OCI-LY7 (cell line): ENCODE results near the gene SDCBP2. TPM values are rescaled to one million over a fixed set of nuclear protein-coding genes. Genes with fewer than 3 reads are reported as not detected.

Source experiments
- BruUV-seq: library from RNA; stranded (reverse); fragments of 400-500 nt; replicated peaks from 2 replicates; lab custom pipeline; 2021; lab: Mats Ljungman, UMichigan
- CTCF ChIA-PET: fragments of 300-600 bp; sonication (Branson Sonifier 250); formaldehyde crosslinking; loops from one replicate; lab custom pipeline; 2022; ENCODE audit warnings: antibody characterized with exemption; ENCODE audit not compliant: unreplicated experiment; lab: Charles Lee
- POLR2A ChIA-PET: fragments of 300-600 bp; sonication (Branson Sonifier 250); formaldehyde crosslinking; loops from one replicate; lab custom pipeline; 2022; ENCODE audit warnings: antibody characterized with exemption; lab: Charles Lee
- DNase-seq: peaks from one replicate; pipeline ENCODE4 v3.0.0-alpha.2; 2015; ENCODE audit warnings: low spot score
- H2AFZ ChIP-seq: fragments of 200-600 bp; sonication (generic), shearing (Covaris generic); 2 replicates; pipeline ENCODE4 v1.6.1; 2014; ENCODE audit warnings: mild to moderate bottlenecking, antibody characterized with exemption, low read length, moderate library complexity
- H3K27ac ChIP-seq: fragments of 200-600 bp; sonication (generic); 2 replicates; pipeline ENCODE4 v1.5.1; 2014; ENCODE audit warnings: mixed run types, low read depth, mild to moderate bottlenecking, moderate library complexity, low read length, inconsistent platforms; ENCODE audit not compliant: poor library complexity, severe bottlenecking
- H3K36me3 ChIP-seq: fragments of 200-600 bp; sonication (generic); 2 replicates; pipeline ENCODE4 v1.6.1; 2014; ENCODE audit warnings: mild to moderate bottlenecking, antibody characterized with exemption, low read length, moderate library complexity, mixed read lengths; ENCODE audit not compliant: insufficient read depth
- H3K4me1 ChIP-seq: fragments of 200-600 bp; sonication (generic); 2 replicates; pipeline ENCODE4 v1.5.1; 2014; ENCODE audit warnings: mild to moderate bottlenecking, low read length; ENCODE audit not compliant: insufficient read depth, poor library complexity, severe bottlenecking
- H3K4me2 ChIP-seq: fragments of 200-600 bp; sonication (generic); 2 replicates; pipeline ENCODE4 v1.6.1; 2014; ENCODE audit warnings: mild to moderate bottlenecking, low read length
- H3K4me3 ChIP-seq: fragments of 200-600 bp; sonication (generic); 2 replicates; pipeline ENCODE4 v1.5.1; 2014; ENCODE audit warnings: mild to moderate bottlenecking, low read depth, low read length; ENCODE audit not compliant: poor library complexity, severe bottlenecking
- H3K79me2 ChIP-seq: fragments of 200-600 bp; sonication (generic); 2 replicates; pipeline ENCODE4 v1.6.1; 2016; ENCODE audit warnings: low read depth, mild to moderate bottlenecking, low read length, moderate library complexity, mixed read lengths; ENCODE audit not compliant: insufficient read depth
- H3K9me2 ChIP-seq: fragments of 200-600 bp; sonication (generic); 2 replicates; pipeline ENCODE4 v1.6.1; 2016; ENCODE audit warnings: mild to moderate bottlenecking, low read length, mixed read lengths; ENCODE audit not compliant: insufficient read depth
- H3K9me3 ChIP-seq: fragments of 200-600 bp; sonication (generic); 2 replicates; pipeline ENCODE4 v1.6.1; 2014; ENCODE audit warnings: mild to moderate bottlenecking, mixed run types, low read length, mixed read lengths
- H4K20me1 ChIP-seq: fragments of 200-600 bp; sonication (generic); 2 replicates; pipeline ENCODE4 v1.6.1; 2014; ENCODE audit warnings: mild to moderate bottlenecking, antibody characterized with exemption, low read length, moderate library complexity, mixed read lengths; ENCODE audit not compliant: insufficient read depth
- EZH2phosphoT487 ChIP-seq: fragments of 200-600 bp; sonication (generic); IDR thresholded peaks from 2 replicates; pipeline ENCODE4 v1.6.1; 2018; ENCODE audit warnings: low read depth, borderline replicate concordance, mild to moderate bottlenecking, mixed run types, antibody characterized with exemption, low read length, moderate library complexity, mixed read lengths
- intact Hi-C: fragments of 100-400 bp; cut with micrococcal nuclease; formaldehyde crosslinking; loops from one replicate; pipeline ENCODE4 v1.10.0; 2022; ENCODE audit not compliant: unreplicated experiment
- total RNA-seq, 2 experiments: library from RNA; depleted of rRNA in 1 of 2; stranded (reverse); fragments of >200 nt in 1 of 2; shearing (Covaris generic) in 1 of 2; gene quantifications; 2 replicates each; pipeline ENCODE4 v1.2.3, GENCODE V29; 2014 to 2022
- TF ChIP-seq, protein P1 (sequence below): fragments of 200-600 bp; sonication (generic); conservative IDR thresholded peaks from 2 replicates; pipeline ENCODE4 v1.5.1; 2014; ENCODE audit warnings: mild to moderate bottlenecking, antibody characterized with exemption, low read length, moderate library complexity, mixed read lengths

The SDCBP2 gene
- total RNA-seq, 2 experiments from 2014 or later, result 1.8 to 2.6 TPM

DNA sequence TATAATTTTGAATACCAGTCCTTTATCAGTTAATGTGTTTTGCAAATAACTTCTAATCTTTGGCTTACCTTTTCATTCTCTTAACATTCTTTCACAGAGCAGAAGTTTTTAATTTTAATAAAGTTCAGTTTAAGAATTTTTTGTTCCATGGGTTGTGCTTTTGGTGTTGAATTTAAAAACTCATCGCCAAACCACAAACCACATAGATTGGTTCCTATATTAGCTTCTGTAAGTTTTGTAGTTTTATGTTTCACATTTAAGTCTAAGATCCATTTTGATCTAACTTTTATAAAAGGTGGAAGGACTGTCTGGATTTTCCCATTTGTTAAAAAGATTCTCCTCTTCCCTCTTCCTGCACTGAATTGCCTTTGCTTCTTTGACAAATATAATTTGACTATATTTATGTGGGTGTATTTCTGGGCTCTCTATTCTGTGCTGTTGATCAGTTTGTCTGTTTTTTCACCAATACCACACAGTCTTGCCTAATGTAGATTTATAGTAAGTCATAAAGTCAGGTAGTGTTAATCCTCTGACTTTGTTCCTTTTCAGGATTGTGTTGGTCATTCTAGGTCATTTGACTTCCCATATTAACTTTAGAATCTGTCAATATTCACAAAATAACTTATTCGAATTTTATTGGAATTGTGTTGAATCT, 17.5 kb upstream of the SDCBP2 start:
- CTCF ChIA-PET, result no interaction called here
- TF ChIP-seq, protein P1, sequence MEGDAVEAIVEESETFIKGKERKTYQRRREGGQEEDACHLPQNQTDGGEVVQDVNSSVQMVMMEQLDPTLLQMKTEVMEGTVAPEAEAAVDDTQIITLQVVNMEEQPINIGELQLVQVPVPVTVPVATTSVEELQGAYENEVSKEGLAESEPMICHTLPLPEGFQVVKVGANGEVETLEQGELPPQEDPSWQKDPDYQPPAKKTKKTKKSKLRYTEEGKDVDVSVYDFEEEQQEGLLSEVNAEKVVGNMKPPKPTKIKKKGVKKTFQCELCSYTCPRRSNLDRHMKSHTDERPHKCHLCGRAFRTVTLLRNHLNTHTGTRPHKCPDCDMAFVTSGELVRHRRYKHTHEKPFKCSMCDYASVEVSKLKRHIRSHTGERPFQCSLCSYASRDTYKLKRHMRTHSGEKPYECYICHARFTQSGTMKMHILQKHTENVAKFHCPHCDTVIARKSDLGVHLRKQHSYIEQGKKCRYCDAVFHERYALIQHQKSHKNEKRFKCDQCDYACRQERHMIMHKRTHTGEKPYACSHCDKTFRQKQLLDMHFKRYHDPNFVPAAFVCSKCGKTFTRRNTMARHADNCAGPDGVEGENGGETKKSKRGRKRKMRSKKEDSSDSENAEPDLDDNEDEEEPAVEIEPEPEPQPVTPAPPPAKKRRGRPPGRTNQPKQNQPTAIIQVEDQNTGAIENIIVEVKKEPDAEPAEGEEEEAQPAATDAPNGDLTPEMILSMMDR, result no peak
- no peak for TF ChIP-seq EZH2phosphoT487
- POLR2A ChIA-PET, result interaction anchor here (0.7 to 1.1 kb wide), 2 partner anchors 13 to 67 kb away, joined by 3 to 4 read pairs; no protein-coding TSS in a partner anchor
- BruUV-seq, result no TSS peak
- H4K20me1 ChIP-seq, result no peaks in the 10 kb centered on the region
- H3K4me3 ChIP-seq, result no peak overlapping the region
- no peaks in the 10 kb centered on the region for H3K79me2 ChIP-seq
- peaks cover 9% of the 10 kb centered on the region for H3K36me3 ChIP-seq
- peaks cover 12% of the 10 kb centered on the region; the same call in 1 of the 2 replicates for H3K9me3 ChIP-seq
- H2AFZ ChIP-seq, result no peak overlapping the region
- no peak for DNase-seq
- no peak overlapping the region for H3K4me2 ChIP-seq
- H3K9me2 ChIP-seq, result no peaks in the 10 kb centered on the region
- no peak overlapping the region for H3K27ac ChIP-seq
- no peaks in the 10 kb centered on the region for H3K4me1 ChIP-seq
- intact Hi-C loops, result no loop called here

DNA sequence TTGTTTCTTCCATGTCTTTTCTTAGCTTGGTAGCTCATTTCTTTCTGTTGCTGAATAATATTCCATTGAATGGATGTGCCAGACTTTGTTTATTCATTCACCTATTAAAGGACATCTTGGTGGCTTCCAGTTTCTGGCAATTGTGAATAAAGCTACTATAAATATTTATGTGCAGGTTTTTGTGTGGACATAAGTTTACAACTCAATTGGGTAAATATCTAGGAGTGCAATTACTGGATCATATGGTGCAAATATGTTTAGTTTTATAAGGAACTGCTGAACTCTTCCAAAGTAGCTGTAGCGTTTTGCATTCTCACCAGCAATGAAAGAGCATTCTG, 16.8 kb upstream of the SDCBP2 start:
- Histone ChIP-seq H3K9me2 (no peaks in the 10 kb centered on the region), H3K4me3 (no peak overlapping the region), H3K9me3 (peaks cover 12% of the 10 kb centered on the region; the same call in 1 of the 2 replicates), H2AFZ (no peak overlapping the region), H3K4me2 (no peak overlapping the region), H3K36me3 (peaks cover 6% of the 10 kb centered on the region), H3K27ac (no peak overlapping the region), H3K79me2 (no peaks in the 10 kb centered on the region), H3K4me1 (no peaks in the 10 kb centered on the region), H4K20me1 (no peaks in the 10 kb centered on the region)
- POLR2A ChIA-PET, result interaction anchor here (0.7 to 1.1 kb wide), 2 partner anchors 12 to 68 kb away, joined by 3 to 4 read pairs; no protein-coding TSS in a partner anchor
- intact Hi-C loops, result no loop called here
- no TSS peak for BruUV-seq
- TF ChIP-seq EZH2phosphoT487, result no peak
- CTCF ChIA-PET, result no interaction called here
- DNase-seq, result no peak

GRCh38 chr20:1345030-1345755, 16.3 kb upstream of the SDCBP2 start:
- CTCF ChIA-PET, result no interaction called here
- no TSS peak for BruUV-seq
- H4K20me1 ChIP-seq, result no peaks in the 10 kb centered on the region
- DNase-seq, result no peak
- H3K36me3 ChIP-seq, result peaks cover under 1% of the 10 kb centered on the region
- no peak overlapping the region for H2AFZ ChIP-seq
- TF ChIP-seq, protein P1, result no peak
- TF ChIP-seq EZH2phosphoT487, result no peak
- POLR2A ChIA-PET, result interaction anchor here (0.7 to 1.1 kb wide), 2 partner anchors 12 to 69 kb away, joined by 3 to 4 read pairs; no protein-coding TSS in a partner anchor
- H3K9me3 ChIP-seq, result peaks cover 12% of the 10 kb centered on the region; the same call in 1 of the 2 replicates
- no peak overlapping the region for H3K27ac ChIP-seq
- no peak overlapping the region for H3K4me2 ChIP-seq
- H3K4me3 ChIP-seq, result no peak overlapping the region
- intact Hi-C loops, result no loop called here
- no peaks in the 10 kb centered on the region for H3K9me2 ChIP-seq
- no peaks in the 10 kb centered on the region for H3K79me2 ChIP-seq
- H3K4me1 ChIP-seq, result no peaks in the 10 kb centered on the region
